Left ventricle myocardium inferior (tissue), 1 donor: Measurements from ENCODE around the gene CELSR2. TPM values are rescaled to one million over a fixed set of nuclear protein-coding genes. Genes with fewer than 3 reads are reported as not detected.
"Not testable (repeated sequence)": the region's sequence is repeated elsewhere in the genome, so short reads cannot be mapped to it uniquely, and the experiment has no call there.

ENCODE experiments used
- DNase-seq: peaks from one replicate; pipeline ENCODE4 v3.0.0-alpha.2; 2020
- H3K27ac ChIP-seq: fragments of 200-600 bp; replicated peaks from 2 replicates; pipeline ENCODE4 v1.8.0; 2021
- H3K27me3 ChIP-seq: fragments of 200-600 bp; 2 replicates; pipeline ENCODE4 v1.8.0; 2021; ENCODE audit warnings: low read depth
- H3K36me3 ChIP-seq: fragments of 200-600 bp; 2 replicates; pipeline ENCODE4 v1.8.0; 2021
- H3K4me1 ChIP-seq: fragments of 200-600 bp; 2 replicates; pipeline ENCODE4 v1.8.0; 2021
- H3K4me3 ChIP-seq: fragments of 200-600 bp; 2 replicates; pipeline ENCODE4 v1.8.0; 2021; ENCODE audit warnings: mild to moderate bottlenecking, moderate library complexity
- H3K9me3 ChIP-seq: fragments of 200-600 bp; replicated peaks from 2 replicates; pipeline ENCODE4 v1.8.0; 2021
- CTCF ChIP-seq: fragments of 200-600 bp; IDR thresholded peaks from 2 replicates; pipeline ENCODE4 v1.8.0; 2021; ENCODE audit warnings: antibody characterized with exemption, mild to moderate bottlenecking, borderline replicate concordance
- intact Hi-C: fragments of 100-400 bp; cut with micrococcal nuclease; formaldehyde crosslinking; loops from one replicate; pipeline ENCODE4 v1.11.0; 2022
- total RNA-seq: library from RNA; stranded (reverse); fragmentation: NEBNext Ultra II Directional; extraction: Animal tissue kit (Norgen Biotek cat#: 25700); gene quantifications from one replicate; pipeline ENCODE4 v1.2.1, GENCODE V29; 2021
- donor health status: DM: no; HTN: yes; CAD: no; lungs with severe emphysema.

The CELSR2 gene
- total RNA-seq, 1 donor from 2014 or later: 4.2 TPM

GRCh38 chr1:109213824-109214693 is 35.3 kb upstream of the CELSR2 start, which contains the start of gene SARS1:
Gene SARS1, plus strand, starts transcription at chr1:109213918. Its CDS starts 75 bp downstream, at chr1:109213993.
- no peaks in the 10 kb centered on the region for H3K36me3 ChIP-seq
- no peaks in the 10 kb centered on the region for H3K9me3 ChIP-seq
- peak within 1 kb of the TSS; percentile 94 for H3K4me3 ChIP-seq
- DNase-seq: peak; percentile 89
- peaks cover 53% of the 10 kb centered on the region for H3K4me1 ChIP-seq
- no peaks in the 10 kb centered on the region for H3K27me3 ChIP-seq
- intact Hi-C loops: no loop called here
- TF ChIP-seq CTCF: no peak
- peak within 1 kb of the TSS; percentile 93 for H3K27ac ChIP-seq

GRCh38 chr1:109214695-109215623 is 34.4 kb upstream of the CELSR2 start:
- Histone ChIP-seq H3K9me3 (no peaks in the 10 kb centered on the region), H3K36me3 (peaks cover 6% of the 10 kb centered on the region), H3K4me3 (peak overlapping the region; percentile 94), H3K4me1 (peaks cover 53% of the 10 kb centered on the region), H3K27ac (peak overlapping the region; percentile 93), H3K27me3 (no peaks in the 10 kb centered on the region)
- DNase-seq: no peak
- intact Hi-C loops: no loop called here
- TF ChIP-seq CTCF: no peak

- no peak overlapping the region for H3K27ac ChIP-seq
- DNase-seq: no peak
- no peak overlapping the region for H3K4me3 ChIP-seq
- peaks cover 13% of the 10 kb centered on the region for H3K36me3 ChIP-seq
- no peaks in the 10 kb centered on the region for H3K27me3 ChIP-seq
- intact Hi-C loops: no loop called here
- TF ChIP-seq CTCF: no peak
- peaks cover 61% of the 10 kb centered on the region for H3K4me1 ChIP-seq
- no peaks in the 10 kb centered on the region for H3K9me3 ChIP-seq
Observed at GRCh38 chr1:109216662-109217061, 32.7 kb upstream of the CELSR2 start.

- Histone ChIP-seq H3K9me3 (no peaks in the 10 kb centered on the region), H3K4me3 (no peak overlapping the region), H3K4me1 (peaks cover 65% of the 10 kb centered on the region), H3K27ac (no peak overlapping the region), H3K27me3 (no peaks in the 10 kb centered on the region), H3K36me3 (peaks cover 13% of the 10 kb centered on the region)
- intact Hi-C loops: no loop called here
- TF ChIP-seq CTCF: no peak
- DNase-seq: no peak
Observed at GRCh38 chr1:109218516-109218915, 30.8 kb upstream of the CELSR2 start.

GRCh38 chr1:109221201-109221600 is 28.1 kb upstream of the CELSR2 start:
- H3K27ac ChIP-seq, H3K27me3 ChIP-seq, intact Hi-C loops, H3K4me3 ChIP-seq, H3K9me3 ChIP-seq, DNase-seq: not testable (repeated sequence)
- peaks cover 30% of the 10 kb centered on the region for H3K36me3 ChIP-seq
- peaks cover 41% of the 10 kb centered on the region for H3K4me1 ChIP-seq
